ENCODE data around the gene STRIP2. TPM values are rescaled to one million over a fixed set of nuclear protein-coding genes. Genes with fewer than 3 reads are reported as not detected.

STRIP2 gene, protein sequence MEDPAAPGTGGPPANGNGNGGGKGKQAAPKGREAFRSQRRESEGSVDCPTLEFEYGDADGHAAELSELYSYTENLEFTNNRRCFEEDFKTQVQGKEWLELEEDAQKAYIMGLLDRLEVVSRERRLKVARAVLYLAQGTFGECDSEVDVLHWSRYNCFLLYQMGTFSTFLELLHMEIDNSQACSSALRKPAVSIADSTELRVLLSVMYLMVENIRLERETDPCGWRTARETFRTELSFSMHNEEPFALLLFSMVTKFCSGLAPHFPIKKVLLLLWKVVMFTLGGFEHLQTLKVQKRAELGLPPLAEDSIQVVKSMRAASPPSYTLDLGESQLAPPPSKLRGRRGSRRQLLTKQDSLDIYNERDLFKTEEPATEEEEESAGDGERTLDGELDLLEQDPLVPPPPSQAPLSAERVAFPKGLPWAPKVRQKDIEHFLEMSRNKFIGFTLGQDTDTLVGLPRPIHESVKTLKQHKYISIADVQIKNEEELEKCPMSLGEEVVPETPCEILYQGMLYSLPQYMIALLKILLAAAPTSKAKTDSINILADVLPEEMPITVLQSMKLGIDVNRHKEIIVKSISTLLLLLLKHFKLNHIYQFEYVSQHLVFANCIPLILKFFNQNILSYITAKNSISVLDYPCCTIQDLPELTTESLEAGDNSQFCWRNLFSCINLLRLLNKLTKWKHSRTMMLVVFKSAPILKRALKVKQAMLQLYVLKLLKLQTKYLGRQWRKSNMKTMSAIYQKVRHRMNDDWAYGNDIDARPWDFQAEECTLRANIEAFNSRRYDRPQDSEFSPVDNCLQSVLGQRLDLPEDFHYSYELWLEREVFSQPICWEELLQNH
- 3.1 TPM for polyA plus RNA-seq (2013, experiment 1 of 2)
- 2.9 TPM for polyA plus RNA-seq (2013, experiment 2 of 2)

GRCh38 chr7:129433847-129434674 is at the start of gene STRIP2:
Gene STRIP2 (plus strand): TSS chr7:129434432. CDS start chr7:129434473, 41 bp downstream.
- Histone ChIP-seq H3K27ac (ENCODE audit: low read depth, low read length, severe bottlenecking) (peak within 1 kb of the TSS; percentile 60), H3K36me3 (ENCODE audit: control insufficient read depth, insufficient read depth, low read length) (no peaks in the 10 kb centered on the region), H3K9me3 (ENCODE audit: control insufficient read depth, low read length) (no peaks in the 10 kb centered on the region), H3K4me1 (ENCODE audit: control insufficient read depth, insufficient read depth, low read length, poor library complexity, severe bottlenecking) (peaks cover 7% of the 10 kb centered on the region), H3K4me3 (ENCODE audit: extremely low read depth, insufficient read depth, low read length, poor library complexity, severe bottlenecking) (peak within 1 kb of the TSS; percentile 65)
- WGBS, 2 experiments (ENCODE audit: insufficient coverage in 2 of 2): 0 to 1% methylated on average over 40 to 62 of the region's 75 CpGs

- Histone ChIP-seq H3K9me3 (ENCODE audit: control insufficient read depth, low read length) (no peaks in the 10 kb centered on the region), H3K4me3 (ENCODE audit: extremely low read depth, insufficient read depth, low read length, poor library complexity, severe bottlenecking) (no peak overlapping the region), H3K27ac (ENCODE audit: low read depth, low read length, severe bottlenecking) (no peak overlapping the region), H3K4me1 (ENCODE audit: control insufficient read depth, insufficient read depth, low read length, poor library complexity, severe bottlenecking) (peaks cover 5% of the 10 kb centered on the region), H3K36me3 (ENCODE audit: control insufficient read depth, insufficient read depth, low read length) (peaks cover 4% of the 10 kb centered on the region)
- WGBS, 2 experiments (ENCODE audit: insufficient coverage in 2 of 2): no CpG with 5 or more reads among the region's 1 CpG
Measured at GRCh38 chr7:129385116-129385515, 49.1 kb upstream of the STRIP2 start.

DNA sequence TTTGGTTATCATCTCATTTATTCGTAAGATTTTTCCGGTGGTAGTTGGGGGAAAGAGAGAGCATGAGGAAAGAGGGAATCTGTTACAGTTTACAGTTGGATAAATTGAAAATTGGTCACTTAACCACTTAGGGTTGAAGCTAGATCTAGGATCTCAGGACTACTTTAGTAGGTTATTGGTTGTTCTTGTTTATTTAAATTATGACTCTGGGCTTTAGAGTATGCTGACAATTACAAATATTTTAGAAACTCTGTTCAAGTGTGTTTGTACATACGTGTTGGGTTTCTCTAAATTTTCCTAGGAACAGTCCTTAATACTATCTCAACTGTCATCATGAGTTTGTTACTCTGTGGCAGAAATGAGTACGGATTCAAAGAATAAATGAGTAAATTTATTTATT is 48.6 kb upstream of the STRIP2 start:
- H3K36me3 ChIP-seq (ENCODE audit: control insufficient read depth, insufficient read depth, low read length): peaks cover 4% of the 10 kb centered on the region
- 80% methylated on average over 1 of the region's 4 CpGs; no CpG with 5 or more reads in 1 of the 2 experiments for WGBS, 2 experiments (ENCODE audit: insufficient coverage in 2 of 2)
- H3K4me1 ChIP-seq (ENCODE audit: control insufficient read depth, insufficient read depth, low read length, poor library complexity, severe bottlenecking): peaks cover 5% of the 10 kb centered on the region
- H3K27ac ChIP-seq (ENCODE audit: low read depth, low read length, severe bottlenecking): no peak overlapping the region
- no peaks in the 10 kb centered on the region for H3K9me3 ChIP-seq (ENCODE audit: control insufficient read depth, low read length)
- H3K4me3 ChIP-seq (ENCODE audit: extremely low read depth, insufficient read depth, low read length, poor library complexity, severe bottlenecking): no peak overlapping the region

- H3K36me3 ChIP-seq (ENCODE audit: control insufficient read depth, insufficient read depth, low read length): peaks cover 4% of the 10 kb centered on the region
- no peak overlapping the region for H3K27ac ChIP-seq (ENCODE audit: low read depth, low read length, severe bottlenecking)
- H3K4me1 ChIP-seq (ENCODE audit: control insufficient read depth, insufficient read depth, low read length, poor library complexity, severe bottlenecking): peaks cover 5% of the 10 kb centered on the region
- no peak overlapping the region for H3K4me3 ChIP-seq (ENCODE audit: extremely low read depth, insufficient read depth, low read length, poor library complexity, severe bottlenecking)
- H3K9me3 ChIP-seq (ENCODE audit: control insufficient read depth, low read length): no peaks in the 10 kb centered on the region
Measured at GRCh38 chr7:129386506-129386905, 47.7 kb upstream of the STRIP2 start.

DNA sequence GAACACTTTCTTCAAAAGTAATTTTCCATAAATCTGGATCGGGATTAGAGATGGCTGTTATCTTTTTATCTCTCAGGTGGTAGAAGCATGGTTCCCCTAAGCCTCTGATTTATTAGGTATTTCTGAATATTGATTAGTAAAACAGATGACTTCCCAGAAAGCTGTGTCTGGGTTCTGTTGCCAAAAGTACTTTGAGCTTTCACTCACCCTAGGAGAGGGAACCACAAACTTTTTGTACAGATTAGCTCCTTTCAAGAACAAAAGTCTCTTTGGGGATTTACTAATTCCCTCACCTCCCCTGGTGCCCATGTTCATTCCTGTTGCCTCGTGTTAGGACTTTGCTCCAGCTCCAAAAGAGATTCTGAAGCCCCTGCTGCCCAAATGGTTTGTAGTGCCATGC is 46.7 kb upstream of the STRIP2 start:
- peaks cover 4% of the 10 kb centered on the region for H3K36me3 ChIP-seq (ENCODE audit: control insufficient read depth, insufficient read depth, low read length)
- H3K4me3 ChIP-seq (ENCODE audit: extremely low read depth, insufficient read depth, low read length, poor library complexity, severe bottlenecking): no peak overlapping the region
- no peak overlapping the region for H3K27ac ChIP-seq (ENCODE audit: low read depth, low read length, severe bottlenecking)
- H3K9me3 ChIP-seq (ENCODE audit: control insufficient read depth, low read length): no peaks in the 10 kb centered on the region
- peaks cover 5% of the 10 kb centered on the region for H3K4me1 ChIP-seq (ENCODE audit: control insufficient read depth, insufficient read depth, low read length, poor library complexity, severe bottlenecking)
- WGBS, 2 experiments (ENCODE audit: insufficient coverage in 2 of 2): 50 to 85% methylated on average over 1 of the region's 2 CpGs

DNA sequence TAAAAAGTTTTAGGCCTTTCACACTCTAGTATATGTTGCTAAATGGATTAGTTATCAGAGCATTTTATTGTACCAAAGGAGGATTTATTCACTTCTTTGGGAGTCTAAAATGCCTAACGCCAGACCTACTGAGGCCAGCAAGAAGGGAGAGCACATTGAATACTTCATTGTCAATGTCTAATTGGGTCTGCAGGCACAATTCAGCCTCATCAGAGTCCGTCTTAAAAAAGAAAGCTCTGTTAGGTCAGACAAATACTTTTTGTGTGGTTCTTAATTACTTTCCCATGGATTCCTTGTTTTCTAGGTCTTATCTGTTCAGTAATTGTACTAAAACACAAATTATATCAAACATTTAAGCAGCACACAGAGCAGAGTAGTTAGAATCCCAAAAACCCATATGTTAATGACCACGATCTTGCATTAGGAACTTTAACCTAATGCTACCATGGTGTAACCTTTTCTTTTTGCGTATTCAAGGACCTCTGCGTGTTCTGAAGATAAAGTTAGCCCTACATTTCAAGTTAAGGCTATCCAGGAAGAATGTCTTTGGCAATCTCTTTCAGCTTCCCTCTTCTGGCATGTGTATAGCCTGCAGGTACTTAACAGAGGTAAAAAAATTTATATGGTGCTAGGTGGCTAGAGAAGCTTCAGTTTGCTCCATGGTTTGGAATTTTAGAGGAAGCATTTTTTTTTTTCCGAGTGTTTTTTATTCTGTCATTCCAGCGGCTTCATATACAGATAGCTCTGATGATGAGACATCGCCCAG is 45.7 kb upstream of the STRIP2 start:
- no peak overlapping the region for H3K4me3 ChIP-seq (ENCODE audit: extremely low read depth, insufficient read depth, low read length, poor library complexity, severe bottlenecking)
- H3K4me1 ChIP-seq (ENCODE audit: control insufficient read depth, insufficient read depth, low read length, poor library complexity, severe bottlenecking): peaks cover 5% of the 10 kb centered on the region
- H3K36me3 ChIP-seq (ENCODE audit: control insufficient read depth, insufficient read depth, low read length): peaks cover 4% of the 10 kb centered on the region
- WGBS, 2 experiments (ENCODE audit: insufficient coverage in 2 of 2): 94% methylated on average over 6 to 7 of the region's 8 CpGs
- H3K9me3 ChIP-seq (ENCODE audit: control insufficient read depth, low read length): no peaks in the 10 kb centered on the region
- no peak overlapping the region for H3K27ac ChIP-seq (ENCODE audit: low read depth, low read length, severe bottlenecking)

- H3K27ac ChIP-seq (ENCODE audit: low read depth, low read length, severe bottlenecking): no peak overlapping the region
- H3K4me1 ChIP-seq (ENCODE audit: control insufficient read depth, insufficient read depth, low read length, poor library complexity, severe bottlenecking): peaks cover 4% of the 10 kb centered on the region
- H3K4me3 ChIP-seq (ENCODE audit: extremely low read depth, insufficient read depth, low read length, poor library complexity, severe bottlenecking): no peak overlapping the region
- peaks cover 4% of the 10 kb centered on the region for H3K36me3 ChIP-seq (ENCODE audit: control insufficient read depth, insufficient read depth, low read length)
- no CpG with 5 or more reads among the region's 1 CpG for WGBS, 2 experiments (ENCODE audit: insufficient coverage in 2 of 2)
- H3K9me3 ChIP-seq (ENCODE audit: control insufficient read depth, low read length): no peaks in the 10 kb centered on the region
Measured at GRCh38 chr7:129389829-129390228, 44.4 kb upstream of the STRIP2 start.

GRCh38 chr7:129390314-129390713 is 43.9 kb upstream of the STRIP2 start:
- H3K9me3 ChIP-seq (ENCODE audit: control insufficient read depth, low read length): no peaks in the 10 kb centered on the region
- H3K36me3 ChIP-seq (ENCODE audit: control insufficient read depth, insufficient read depth, low read length): peaks cover 4% of the 10 kb centered on the region
- no peak overlapping the region for H3K27ac ChIP-seq (ENCODE audit: low read depth, low read length, severe bottlenecking)
- no peak overlapping the region for H3K4me3 ChIP-seq (ENCODE audit: extremely low read depth, insufficient read depth, low read length, poor library complexity, severe bottlenecking)
- no peaks in the 10 kb centered on the region for H3K4me1 ChIP-seq (ENCODE audit: control insufficient read depth, insufficient read depth, low read length, poor library complexity, severe bottlenecking)

- WGBS, 2 experiments (ENCODE audit: insufficient coverage in 2 of 2): no CpG with 5 or more reads among the region's 2 CpGs
- H3K9me3 ChIP-seq (ENCODE audit: control insufficient read depth, low read length): no peaks in the 10 kb centered on the region
- H3K36me3 ChIP-seq (ENCODE audit: control insufficient read depth, insufficient read depth, low read length): peaks cover 4% of the 10 kb centered on the region
- H3K4me1 ChIP-seq (ENCODE audit: control insufficient read depth, insufficient read depth, low read length, poor library complexity, severe bottlenecking): no peaks in the 10 kb centered on the region
- H3K4me3 ChIP-seq (ENCODE audit: extremely low read depth, insufficient read depth, low read length, poor library complexity, severe bottlenecking): no peak overlapping the region
- H3K27ac ChIP-seq (ENCODE audit: low read depth, low read length, severe bottlenecking): no peak overlapping the region
Measured at GRCh38 chr7:129391546-129392171, 42.6 kb upstream of the STRIP2 start.
